GM08714 (cell line): ENCODE results near the gene CCL5.

Source experiments
- H3K4me3 ChIP-seq: fragments of 200-500 bp; sonication (Bioruptor generic); 2 replicates; pipeline ENCODE4 v1.5.1; 2014; ENCODE audit warnings: mild to moderate bottlenecking, low read length, inconsistent platforms
- ZNF274 ChIP-seq: IDR thresholded peaks from 2 replicates; pipeline ENCODE4 v1.6.1; 2012; ENCODE audit warnings: mild to moderate bottlenecking, low read depth, low read length

CCL5 gene

DNA sequence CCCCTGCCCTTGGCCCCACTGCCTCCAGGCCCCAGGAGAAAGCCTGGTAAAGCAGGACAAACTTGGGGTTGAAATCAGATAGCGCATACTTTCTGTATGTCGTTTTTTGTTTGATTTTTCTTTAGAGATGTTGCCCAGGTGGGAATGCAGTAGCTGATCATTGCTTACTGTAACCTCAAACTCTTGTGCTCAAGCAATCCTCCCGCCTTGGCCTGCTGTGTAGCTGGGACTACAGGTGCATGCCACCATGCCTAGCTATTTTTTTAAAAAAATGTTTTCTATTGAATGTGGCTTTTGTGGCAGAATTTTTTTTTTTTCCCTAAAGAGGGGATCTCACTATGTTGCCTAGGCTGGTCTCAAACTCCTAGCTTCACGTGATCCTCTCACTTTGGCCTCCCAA is 11.1 kb upstream of the CCL5 start:
- no peak overlapping the region for H3K4me3 ChIP-seq

DNA sequence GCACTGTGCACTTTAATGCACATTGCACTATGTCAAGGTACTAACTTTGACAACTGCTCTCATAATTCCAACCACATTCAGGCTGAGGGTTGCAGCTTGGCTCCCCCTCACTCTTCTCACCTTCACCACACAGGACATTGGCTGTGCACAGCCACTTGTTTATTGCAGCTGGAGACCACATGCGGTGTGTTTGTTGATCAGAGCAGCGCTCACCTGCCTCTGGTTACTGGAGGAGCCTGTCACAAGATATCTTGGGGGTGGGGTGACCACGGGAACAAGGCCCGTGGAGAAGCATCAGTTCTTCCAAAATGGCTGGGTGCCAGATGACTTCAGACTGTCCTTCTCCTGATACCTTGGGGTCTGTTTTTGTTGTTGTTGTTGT is 10.6 kb upstream of the CCL5 start:
- no peak for TF ChIP-seq ZNF274
- H3K4me3 ChIP-seq: no peak overlapping the region

More for the DNA sequence above, 11.1 kb upstream of the CCL5 start:
- TF ChIP-seq ZNF274: no peak

DNA sequence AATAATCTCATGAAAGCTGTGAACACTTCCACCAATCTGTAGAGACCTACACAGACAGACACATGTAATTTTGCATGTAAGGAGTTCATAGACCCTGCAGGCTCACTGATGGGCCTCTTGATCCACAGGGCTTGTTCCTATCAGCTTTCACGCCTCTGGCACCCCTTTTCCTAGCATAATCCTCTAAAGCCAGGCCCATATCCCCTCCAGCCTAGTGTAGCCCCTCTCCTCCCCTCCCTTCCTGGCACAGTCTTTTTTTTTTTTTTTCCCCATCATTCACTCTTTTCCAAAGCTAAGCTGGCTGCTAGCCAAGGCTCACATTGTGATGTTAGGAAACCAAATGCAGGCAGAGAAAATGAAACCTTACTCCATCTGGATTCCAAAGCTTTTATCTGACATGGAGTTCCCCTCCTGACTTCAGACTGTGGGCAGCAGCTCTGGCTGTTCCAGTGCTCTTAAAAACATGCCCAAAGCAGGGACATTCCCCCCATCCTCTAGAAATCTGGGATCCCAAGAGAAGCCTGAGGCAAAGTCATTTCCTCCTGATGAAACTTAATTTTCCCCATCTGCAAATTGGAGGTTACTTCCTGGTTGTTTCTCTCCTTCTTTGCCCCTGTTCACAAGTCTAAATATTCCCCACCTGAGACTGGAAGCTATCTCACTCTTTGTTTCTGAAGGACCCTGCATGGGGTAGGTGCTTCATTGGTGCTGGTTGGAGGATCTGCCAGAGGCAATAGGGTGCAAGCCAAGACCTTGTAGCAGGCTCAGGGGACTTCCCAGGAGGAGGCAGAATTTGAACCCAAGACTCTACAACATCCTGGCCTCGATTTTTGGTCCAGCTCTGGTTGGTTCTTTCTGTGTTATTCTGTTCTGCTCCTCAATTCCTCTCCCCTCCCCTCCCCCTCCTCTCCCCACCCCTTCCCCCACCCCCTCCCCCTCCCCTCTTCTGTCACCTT is 9.9 kb upstream of the CCL5 start:
- H3K4me3 ChIP-seq: no peak overlapping the region
- TF ChIP-seq ZNF274: no peak

DNA sequence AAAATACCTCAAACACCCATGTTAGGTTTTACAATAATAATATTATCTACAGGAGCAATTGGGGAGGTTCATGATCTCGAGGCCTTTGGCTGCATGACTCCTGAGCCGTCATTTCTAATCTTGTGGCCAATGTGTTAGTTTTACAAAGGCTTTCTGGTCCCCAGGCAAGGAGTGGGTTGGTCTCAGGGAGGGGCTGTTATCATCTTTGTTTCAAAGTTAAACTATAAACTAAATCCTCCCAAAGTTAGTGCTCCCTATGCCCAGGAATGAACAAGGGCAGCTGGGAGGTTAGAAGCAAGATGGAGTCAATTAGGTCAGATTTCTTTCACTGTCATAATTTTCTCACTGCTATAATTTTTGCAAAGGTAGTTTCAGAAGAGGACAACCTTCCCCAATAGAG is 9.1 kb upstream of the CCL5 start:
- TF ChIP-seq ZNF274: no peak

DNA sequence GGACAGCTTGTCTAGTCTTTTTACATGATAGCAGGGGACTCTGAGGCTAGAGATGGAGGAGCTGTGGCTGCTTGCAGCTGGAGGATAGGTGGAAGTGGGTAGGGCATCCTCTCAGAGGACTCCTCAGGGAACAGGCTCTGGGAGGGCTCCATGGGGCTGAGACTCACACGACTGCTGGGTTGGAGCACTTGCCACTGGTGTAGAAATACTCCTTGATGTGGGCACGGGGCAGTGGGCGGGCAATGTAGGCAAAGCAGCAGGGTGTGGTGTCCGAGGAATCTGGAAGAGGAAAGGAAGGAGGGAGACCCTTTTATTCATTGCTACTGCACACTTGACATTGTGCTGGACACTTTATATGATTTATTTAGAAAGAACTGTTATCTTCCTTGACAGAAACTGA is 1.8 kb downstream of the CCL5 start:
- TF ChIP-seq ZNF274: no peak

More for the DNA sequence above, 9.1 kb upstream of the CCL5 start:
- H3K4me3 ChIP-seq: no peak overlapping the region

DNA sequence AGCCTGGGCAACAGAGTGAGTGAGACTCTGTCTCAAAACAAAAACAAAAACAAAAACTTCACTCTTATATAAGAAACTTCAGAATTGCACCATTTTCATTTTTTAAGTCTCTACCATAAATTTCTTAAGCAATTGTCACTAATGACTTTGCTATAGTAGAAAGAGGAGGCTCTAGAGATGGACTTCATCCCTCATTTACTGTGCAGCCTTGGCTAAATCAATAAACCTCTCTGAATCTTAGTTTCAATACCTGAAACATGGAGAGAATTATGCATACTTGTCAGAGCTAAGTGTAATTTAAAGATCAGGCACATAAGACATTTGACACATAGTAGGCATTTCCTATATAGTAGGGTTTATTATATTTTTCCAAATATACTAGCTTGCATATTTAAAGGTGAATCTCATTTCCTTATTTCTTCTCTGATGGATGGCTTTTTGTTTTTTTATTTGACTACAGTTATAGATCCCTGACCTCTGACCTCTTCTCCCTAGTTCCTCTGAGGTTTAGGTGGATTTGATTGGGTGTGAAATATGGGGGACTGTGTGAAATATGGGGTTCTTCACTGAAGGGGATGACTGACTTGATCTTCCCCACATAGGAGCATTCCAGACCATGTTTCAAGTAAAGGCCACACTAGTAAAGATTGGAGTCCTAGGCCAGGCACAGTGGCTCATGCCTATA is 2.7 kb downstream of the CCL5 start:
- TF ChIP-seq ZNF274: no peak
- no peak overlapping the region for H3K4me3 ChIP-seq

More for the DNA sequence above, 1.8 kb downstream of the CCL5 start:
- H3K4me3 ChIP-seq: no peak overlapping the region

DNA sequence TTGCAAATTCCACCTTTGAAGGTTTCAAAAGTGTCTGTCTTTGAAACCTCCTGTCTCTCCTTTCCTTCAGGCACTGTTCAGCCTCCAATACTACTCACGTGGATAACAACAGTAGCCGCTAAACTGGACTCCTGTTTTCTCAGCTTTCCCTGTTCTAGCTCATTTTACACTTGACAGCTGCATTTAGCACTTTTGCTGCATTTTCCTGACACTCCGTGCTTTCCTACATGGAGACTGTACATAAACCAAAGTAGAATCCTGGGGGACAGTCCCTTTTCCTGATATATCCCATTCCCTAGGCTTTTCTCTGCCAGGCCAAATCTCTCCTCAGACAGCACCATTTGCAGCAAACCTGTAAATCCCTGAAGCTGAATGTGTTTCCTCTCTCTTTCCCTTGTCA is 3.6 kb downstream of the CCL5 start:
- H3K4me3 ChIP-seq: no peak overlapping the region
- TF ChIP-seq ZNF274: no peak

DNA sequence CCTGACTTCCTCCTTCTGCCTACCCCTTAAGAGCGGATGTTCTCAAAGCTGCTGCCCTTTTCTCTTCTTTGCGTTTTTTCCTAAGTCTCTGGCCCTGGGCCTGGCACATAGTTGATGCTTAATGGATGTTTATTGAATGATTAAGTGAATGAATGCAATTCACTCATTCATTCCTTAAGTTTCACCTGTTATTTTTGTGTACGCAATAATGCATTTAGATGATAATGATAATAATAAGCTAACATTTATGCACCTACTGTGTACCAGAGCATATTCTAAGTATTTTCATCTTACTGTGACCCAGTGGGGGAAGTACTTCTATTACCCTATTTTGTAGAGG is 4.4 kb downstream of the CCL5 start:
- TF ChIP-seq ZNF274: no peak
- no peak overlapping the region for H3K4me3 ChIP-seq

DNA sequence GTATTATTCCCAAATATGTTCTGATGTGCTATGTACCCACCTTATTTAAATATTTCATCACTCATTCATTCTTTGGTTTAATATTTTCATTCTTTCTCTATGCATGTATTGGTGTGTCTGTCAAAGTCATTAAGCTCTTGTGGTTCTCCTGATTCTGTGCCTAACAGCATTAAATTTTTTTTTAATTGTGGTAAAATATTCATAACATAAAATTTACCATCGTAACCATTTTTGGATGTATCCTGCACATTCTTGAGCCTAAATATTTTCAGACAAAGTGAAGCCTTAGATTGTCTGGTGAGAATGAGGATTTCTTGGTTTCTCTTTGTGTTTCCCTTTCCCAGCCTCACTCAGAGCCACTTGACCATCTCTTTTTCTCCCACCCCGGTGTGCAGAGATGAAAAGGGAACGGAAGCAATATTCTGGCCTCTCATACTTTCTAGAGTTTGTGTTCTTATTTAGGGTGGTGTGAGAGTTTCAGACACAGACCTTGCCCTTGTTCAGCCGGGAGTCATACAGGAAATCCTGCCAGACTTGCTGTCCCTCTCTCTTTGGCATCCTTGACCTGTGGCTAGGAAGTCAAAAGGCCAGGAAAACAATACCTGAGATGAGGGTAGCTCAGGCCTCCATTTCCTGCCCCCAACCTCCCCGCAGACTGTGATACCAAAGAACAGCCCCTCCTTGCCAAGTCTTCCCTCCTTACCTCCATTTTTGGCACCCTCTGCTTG is 4.9 kb downstream of the CCL5 start:
- no peak overlapping the region for H3K4me3 ChIP-seq
- TF ChIP-seq ZNF274: no peak

DNA sequence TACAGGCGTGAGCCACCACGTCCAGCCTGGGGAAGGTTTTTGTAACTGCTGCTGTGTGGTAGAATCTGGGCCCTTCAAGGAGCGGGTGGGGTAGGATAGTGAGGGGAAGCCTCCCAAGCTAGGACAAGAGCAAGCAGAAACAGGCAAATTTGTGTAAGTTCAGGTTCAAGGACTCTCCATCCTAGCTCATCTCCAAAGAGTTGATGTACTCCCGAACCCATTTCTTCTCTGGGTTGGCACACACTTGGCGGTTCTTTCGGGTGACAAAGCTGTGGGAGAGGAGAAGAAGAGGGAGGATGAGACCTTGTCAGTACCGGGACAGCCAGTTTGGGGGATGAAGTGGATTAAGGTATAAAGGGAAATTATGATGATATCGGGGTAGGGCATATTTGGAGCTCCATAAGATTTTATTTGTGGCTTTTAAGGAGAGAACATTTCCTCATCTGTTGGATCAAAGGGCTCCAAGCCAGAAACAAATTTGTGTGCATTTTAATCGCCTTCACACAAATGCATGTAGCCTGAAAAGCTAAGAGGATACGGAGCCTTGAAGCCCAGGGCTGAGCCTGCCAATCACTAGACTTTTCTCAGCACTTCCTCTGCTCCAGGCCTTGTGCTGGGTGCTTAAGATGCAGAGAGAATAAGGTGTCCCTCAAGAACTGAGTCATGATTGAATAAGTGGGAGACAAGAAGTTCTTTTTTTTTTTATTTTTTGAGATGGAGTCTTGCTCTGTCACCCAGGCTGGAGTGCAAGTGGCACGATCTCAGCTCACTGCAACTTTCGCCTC is 7.8 kb downstream of the CCL5 start:
- no peak overlapping the region for H3K4me3 ChIP-seq
- TF ChIP-seq ZNF274: no peak

DNA sequence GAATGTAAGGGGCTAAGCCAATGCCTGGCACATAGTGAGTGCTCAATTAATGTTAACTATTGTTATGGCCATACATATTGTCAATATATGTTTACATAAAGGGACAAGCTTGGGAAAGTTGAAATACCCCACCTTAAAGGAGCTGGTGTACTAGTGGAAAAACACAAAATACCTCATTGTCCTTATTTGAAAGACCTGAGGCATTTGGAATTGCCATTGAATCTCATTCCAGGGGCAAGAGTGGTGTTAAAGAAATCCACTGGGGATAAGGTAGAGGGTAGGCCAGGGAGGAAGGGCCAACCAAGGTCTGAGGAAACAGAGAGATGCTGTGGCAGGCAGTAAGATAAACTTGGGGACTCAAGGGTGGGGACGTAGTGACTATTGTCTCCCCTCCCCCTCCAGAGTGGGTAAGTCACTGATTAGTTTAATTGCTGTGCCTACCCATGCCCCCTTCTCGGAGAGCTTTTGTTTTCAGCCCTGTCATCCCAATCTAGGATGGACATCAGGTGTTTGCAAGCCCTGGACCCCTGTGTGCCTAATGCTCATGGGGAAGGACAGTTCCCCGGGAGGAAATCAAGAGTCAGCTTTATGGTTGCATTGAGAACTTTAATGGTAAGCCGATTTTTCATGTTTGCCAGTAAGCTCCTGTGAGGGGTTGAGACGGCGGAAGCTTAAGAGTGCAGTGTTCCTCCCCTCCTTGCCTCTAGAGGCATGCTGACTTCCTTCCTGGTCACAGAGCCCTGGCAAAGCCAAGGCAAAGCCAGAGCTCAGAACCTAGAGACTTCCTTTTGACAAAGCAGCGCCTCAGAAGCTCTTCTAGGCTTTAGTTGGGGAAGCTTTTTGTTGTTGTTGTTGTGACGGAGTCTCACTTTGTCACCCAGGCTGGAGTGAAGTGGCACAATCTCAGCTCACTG is 9.0 kb downstream of the CCL5 start:
- no peak for TF ChIP-seq ZNF274
- no peak overlapping the region for H3K4me3 ChIP-seq

DNA sequence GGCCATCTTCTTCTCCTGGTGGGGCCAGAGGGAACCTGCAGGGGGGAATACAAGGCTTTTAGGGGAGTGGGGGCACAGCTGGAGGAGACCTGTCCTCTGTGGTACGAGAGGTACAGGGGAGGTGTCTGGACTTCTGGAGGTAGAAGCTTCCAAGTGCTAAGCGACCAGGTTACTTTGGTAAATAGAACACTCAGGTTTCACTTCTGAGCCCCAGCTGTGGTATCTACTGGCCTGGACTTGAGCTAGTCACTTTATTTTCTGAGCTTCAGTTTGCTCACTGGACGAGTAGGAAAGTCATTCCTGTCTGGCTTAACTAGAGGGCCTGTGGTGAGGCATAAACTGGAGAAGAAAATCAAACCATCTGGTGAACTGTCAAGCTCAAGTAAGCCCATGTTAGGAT is 11.4 kb downstream of the CCL5 start, which contains the start of gene HEATR9:
Gene HEATR9, minus strand, starts transcription at position 155 of the 400 bp plus-strand sequence. Its CDS starts 149 bp downstream, at position 6.
- no peak within 1 kb of the TSS for H3K4me3 ChIP-seq
- no peak for TF ChIP-seq ZNF274

DNA sequence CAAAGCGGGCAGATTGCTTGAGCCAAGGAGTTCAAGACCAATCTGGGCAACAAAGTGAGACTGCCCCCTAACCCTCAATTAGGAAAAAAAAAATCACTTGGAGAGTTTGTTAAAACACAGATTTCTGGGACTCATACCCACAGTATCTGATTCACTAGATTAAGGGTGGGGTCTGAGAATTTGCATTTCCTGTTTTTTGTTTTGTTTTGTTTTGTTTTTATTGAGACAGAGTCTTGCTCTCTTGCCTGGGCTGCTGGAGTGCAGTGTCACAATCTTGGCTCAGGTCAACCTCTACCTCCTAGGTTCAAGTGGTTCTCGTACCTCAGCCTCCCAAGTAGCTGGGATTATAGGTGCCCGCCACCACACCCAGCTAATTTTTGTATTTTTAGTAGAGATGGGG is 12.6 kb downstream of the CCL5 start:
- TF ChIP-seq ZNF274: no peak
- H3K4me3 ChIP-seq: no peak overlapping the region
